CD4-positive, alpha-beta T cell (primary cell): ENCODE measurements around the gene TP63. TPM values are rescaled to one million over a fixed set of nuclear protein-coding genes. Genes with fewer than 3 reads are reported as not detected.

Experiments
- ATAC-seq: fragments of 200-7000 bp; cut with Tn5 transposase; one replicate; pipeline ENCODE4 v1.10.0; 2022; ENCODE audit warnings: mild to moderate bottlenecking; ENCODE audit not compliant: poor library complexity
- CTCF ChIA-PET: fragments of 350-600 bp; sonication (Branson Sonifier 250); formaldehyde crosslinking; loops from one replicate; lab custom pipeline; 2021; ENCODE audit warnings: antibody characterized with exemption, inconsistent platforms; lab: Charles Lee
- POLR2A ChIA-PET: fragments of 350-600 bp; sonication (Branson Sonifier 250); formaldehyde crosslinking; loops from one replicate; lab custom pipeline; 2021; ENCODE audit warnings: antibody characterized with exemption, inconsistent platforms; lab: Charles Lee
- DNase-seq, 14 experiments: peaks; one replicate each; pipeline ENCODE4 v3.0.0-alpha.2; 2013 to 2020; ENCODE audit warnings: mixed read lengths in 2 of 14
- H3K27ac ChIP-seq, 2 donors: one replicate each; pipeline versions ENCODE4 v1.5.1 to v1.7.0; 2013; ENCODE audit warnings: low read length in 2 of 2, low read depth in 1 of 2, mild to moderate bottlenecking in 1 of 2
- H3K27me3 ChIP-seq, 2 experiments: 1 replicate in 1 of 2; 2 replicates in 1 of 2; pipeline versions ENCODE4 v1.6.1 to v1.7.0; 2013; ENCODE audit warnings: low read length in 2 of 2, control low read depth in 1 of 2, mild to moderate bottlenecking in 1 of 2, moderate library complexity in 1 of 2; ENCODE audit not compliant: insufficient read depth in 2 of 2, control insufficient read depth in 1 of 2
- H3K36me3 ChIP-seq: one replicate; pipeline ENCODE4 v1.6.1; 2013; ENCODE audit warnings: low read length, control low read depth; ENCODE audit not compliant: insufficient read depth
- H3K4me1 ChIP-seq: one replicate; pipeline ENCODE4 v1.6.1; 2013; ENCODE audit warnings: low read length, control low read depth; ENCODE audit not compliant: insufficient read depth
- H3K4me3 ChIP-seq: one replicate; pipeline ENCODE4 v1.5.1; 2013; ENCODE audit warnings: mild to moderate bottlenecking, low read length, moderate library complexity
- H3K9me3 ChIP-seq, 2 experiments: 1 replicate in 1 of 2; 2 replicates in 1 of 2; pipeline versions ENCODE4 v1.6.1 to v1.7.0; 2013; ENCODE audit warnings: low read length in 2 of 2, mild to moderate bottlenecking in 2 of 2, control low read depth in 1 of 2, moderate library complexity in 1 of 2; ENCODE audit not compliant: control insufficient read depth in 1 of 2, insufficient read depth in 1 of 2
- H3K27ac Mint-ChIP-seq: one replicate; pipeline ENCODE4 v1.8.0; 2020; ENCODE audit warnings: mixed read lengths
- H3K27me3 Mint-ChIP-seq: one replicate; pipeline ENCODE4 v1.8.0; 2021; ENCODE audit warnings: mixed read lengths
- H3K36me3 Mint-ChIP-seq: one replicate; pipeline ENCODE4 v1.8.0; 2021; ENCODE audit warnings: low read depth, mixed read lengths
- H3K4me1 Mint-ChIP-seq: one replicate; pipeline ENCODE4 v1.8.0; 2021; ENCODE audit warnings: low read depth, mixed read lengths
- H3K4me3 Mint-ChIP-seq: one replicate; pipeline ENCODE4 v1.8.0; 2020; ENCODE audit warnings: mild to moderate bottlenecking, mixed read lengths
- H3K9me3 Mint-ChIP-seq: one replicate; pipeline ENCODE4 v1.8.0; 2020; ENCODE audit warnings: mixed read lengths
- intact Hi-C, 2 experiments: fragments of 100-400 bp; cut with DNase I in 1 of 2; cut with micrococcal nuclease in 1 of 2; formaldehyde crosslinking; loops; one replicate each; pipeline versions ENCODE4 v1.15.1 to v1.9.0; 2023 to 2025; cut with DNase I, micrococcal nuclease
- total RNA-seq, 174 experiments: library from RNA in 2 of 174; stranded (reverse) in 2 of 174; gene quantifications; one replicate each; pipeline ENCODE4 v1.2.3 and lab custom pipeline; 2021 to 2026
- TF ChIP-seq, protein P1 (sequence below): fragments of 200-600 bp; IDR thresholded peaks from one replicate; pipeline ENCODE4 v1.8.0; 2022; ENCODE audit warnings: antibody characterized with exemption, mild to moderate bottlenecking

The TP63 gene
- total RNA-seq, 2 experiments from 2014 or later = 0.31 TPM; not detected in 1

DNA sequence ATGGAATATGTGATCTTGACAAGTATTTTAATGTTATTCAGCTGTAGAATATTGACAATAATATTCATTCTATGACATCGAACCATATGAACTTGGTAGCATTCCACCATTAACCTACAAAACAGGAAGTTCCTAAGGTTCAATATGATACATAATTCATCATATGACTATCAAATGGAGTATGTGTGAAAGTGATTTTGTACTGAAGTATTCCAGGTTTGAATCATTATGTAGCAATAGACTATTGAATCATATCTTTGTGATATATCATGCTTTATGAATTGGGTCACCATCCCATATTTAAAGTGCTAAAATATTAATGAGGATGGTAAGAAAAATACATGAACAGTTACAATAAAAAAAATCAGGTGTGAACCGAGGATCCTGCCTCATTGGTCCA, 95.1 kb downstream of the TP63 start:
- DNase-seq = no peak
- H3K4me1 ChIP-seq = no peaks in the 10 kb centered on the region
- H3K27me3 ChIP-seq = no peaks in the 10 kb centered on the region
- H3K4me3 Mint-ChIP-seq = no peak overlapping the region
- no peaks in the 10 kb centered on the region for H3K9me3 Mint-ChIP-seq
- H3K4me3 ChIP-seq = no peak overlapping the region
- no peak overlapping the region for H3K27ac ChIP-seq
- ChIA-PET POLR2A (no interaction called here), CTCF (no interaction called here)
- H3K4me1 Mint-ChIP-seq = no peaks in the 10 kb centered on the region
- H3K36me3 ChIP-seq = no peaks in the 10 kb centered on the region
- no peaks in the 10 kb centered on the region for H3K36me3 Mint-ChIP-seq
- intact Hi-C loops = no loop called here
- no peak overlapping the region for H3K27ac Mint-ChIP-seq
- no peak for ATAC-seq
- no peaks in the 10 kb centered on the region for H3K27me3 Mint-ChIP-seq
- no peaks in the 10 kb centered on the region for H3K9me3 ChIP-seq
- TF ChIP-seq, protein P1, sequence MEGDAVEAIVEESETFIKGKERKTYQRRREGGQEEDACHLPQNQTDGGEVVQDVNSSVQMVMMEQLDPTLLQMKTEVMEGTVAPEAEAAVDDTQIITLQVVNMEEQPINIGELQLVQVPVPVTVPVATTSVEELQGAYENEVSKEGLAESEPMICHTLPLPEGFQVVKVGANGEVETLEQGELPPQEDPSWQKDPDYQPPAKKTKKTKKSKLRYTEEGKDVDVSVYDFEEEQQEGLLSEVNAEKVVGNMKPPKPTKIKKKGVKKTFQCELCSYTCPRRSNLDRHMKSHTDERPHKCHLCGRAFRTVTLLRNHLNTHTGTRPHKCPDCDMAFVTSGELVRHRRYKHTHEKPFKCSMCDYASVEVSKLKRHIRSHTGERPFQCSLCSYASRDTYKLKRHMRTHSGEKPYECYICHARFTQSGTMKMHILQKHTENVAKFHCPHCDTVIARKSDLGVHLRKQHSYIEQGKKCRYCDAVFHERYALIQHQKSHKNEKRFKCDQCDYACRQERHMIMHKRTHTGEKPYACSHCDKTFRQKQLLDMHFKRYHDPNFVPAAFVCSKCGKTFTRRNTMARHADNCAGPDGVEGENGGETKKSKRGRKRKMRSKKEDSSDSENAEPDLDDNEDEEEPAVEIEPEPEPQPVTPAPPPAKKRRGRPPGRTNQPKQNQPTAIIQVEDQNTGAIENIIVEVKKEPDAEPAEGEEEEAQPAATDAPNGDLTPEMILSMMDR = no peak

DNA sequence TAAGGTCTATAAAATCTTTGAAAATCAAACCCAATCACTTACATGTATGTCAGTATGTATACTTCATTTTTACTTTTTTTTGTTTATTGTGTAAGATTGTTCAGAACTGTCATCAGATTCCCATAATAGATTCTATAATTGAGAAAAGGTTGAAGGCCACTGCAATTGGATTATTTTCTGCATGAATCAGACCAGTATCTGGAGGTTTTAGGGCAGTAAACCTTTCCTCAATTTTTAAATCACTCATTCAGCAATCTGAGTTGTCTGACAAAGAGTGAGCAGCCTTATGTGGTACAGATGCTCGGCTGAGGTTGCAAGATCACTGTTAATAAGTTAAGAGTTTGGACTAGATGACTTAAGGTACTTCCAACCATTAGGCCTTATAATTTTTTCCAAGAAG, 96.0 kb downstream of the TP63 start:
- Mint-ChIP-seq H3K27me3 (no peaks in the 10 kb centered on the region), H3K9me3 (no peaks in the 10 kb centered on the region), H3K4me3 (no peak overlapping the region), H3K4me1 (no peaks in the 10 kb centered on the region), H3K27ac (no peak overlapping the region), H3K36me3 (no peaks in the 10 kb centered on the region)
- intact Hi-C loops = no loop called here
- H3K4me1 ChIP-seq = no peaks in the 10 kb centered on the region
- no peak overlapping the region for H3K27ac ChIP-seq
- ATAC-seq (no peak), DNase-seq (no peak)
- CTCF ChIA-PET = no interaction called here
- H3K36me3 ChIP-seq = no peaks in the 10 kb centered on the region
- POLR2A ChIA-PET = no interaction called here
- H3K4me3 ChIP-seq = no peak overlapping the region
- H3K27me3 ChIP-seq = no peaks in the 10 kb centered on the region
- H3K9me3 ChIP-seq = no peaks in the 10 kb centered on the region
- TF ChIP-seq, protein P1 = no peak

DNA sequence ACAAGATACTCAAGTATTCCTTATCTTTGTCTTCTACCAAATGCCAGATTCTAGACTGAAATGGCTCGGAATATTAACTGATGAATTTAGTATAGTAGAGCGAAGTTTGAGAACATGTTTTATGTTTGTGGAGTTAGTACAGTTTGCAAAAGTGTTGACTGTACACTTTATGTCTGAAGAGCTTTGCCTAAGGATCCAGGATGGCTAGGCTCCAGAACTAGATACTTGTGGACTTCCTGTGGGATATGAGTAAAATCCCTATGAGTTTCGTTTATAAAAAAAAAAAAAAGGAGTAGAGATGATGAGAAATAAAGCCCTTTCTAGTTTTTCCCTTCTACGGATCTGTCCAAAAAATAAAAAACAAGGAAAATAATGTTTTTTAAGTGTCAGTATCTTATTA, 96.7 kb downstream of the TP63 start:
- Mint-ChIP-seq H3K27me3 (no peaks in the 10 kb centered on the region), H3K27ac (no peak overlapping the region), H3K36me3 (no peaks in the 10 kb centered on the region), H3K9me3 (no peaks in the 10 kb centered on the region), H3K4me3 (no peak overlapping the region), H3K4me1 (no peaks in the 10 kb centered on the region)
- CTCF ChIA-PET = no interaction called here
- Histone ChIP-seq H3K4me3 (no peak overlapping the region), H3K4me1 (no peaks in the 10 kb centered on the region), H3K27me3 (no peaks in the 10 kb centered on the region), H3K36me3 (no peaks in the 10 kb centered on the region), H3K27ac (no peak overlapping the region), H3K9me3 (no peaks in the 10 kb centered on the region)
- intact Hi-C loops = no loop called here
- TF ChIP-seq, protein P1 = no peak
- POLR2A ChIA-PET = no interaction called here
- no peak for ATAC-seq
- DNase-seq = no peak
